Measurements from ENCODE around the gene SLC8A3.

SLC8A3 gene

DNA sequence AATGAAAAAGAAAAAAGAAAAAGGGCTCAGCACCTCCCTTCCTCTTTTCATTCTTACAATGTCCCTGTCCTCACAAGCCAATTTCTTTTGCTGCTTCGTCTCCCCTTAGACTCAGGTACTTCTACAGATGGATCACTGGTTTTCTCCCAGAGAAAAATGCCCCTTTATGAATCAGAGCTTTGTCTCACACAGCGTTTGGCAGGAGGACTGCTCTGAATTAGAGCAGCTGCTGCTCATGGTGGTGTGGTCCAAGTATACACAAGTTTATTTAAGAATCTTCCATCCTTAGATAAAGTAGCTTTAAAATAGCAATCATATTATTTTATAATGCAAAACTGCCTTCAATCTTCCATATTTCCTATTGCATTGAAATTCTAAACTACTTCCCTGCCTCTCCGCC lies 80.3 kb downstream of the SLC8A3 start:
- no peak for DNase-seq

GRCh38 chr14:70107309-70107708 lies 81.4 kb downstream of the SLC8A3 start:
- no peak for DNase-seq

GRCh38 chr14:70100071-70100470 lies 88.7 kb downstream of the SLC8A3 start:
- DNase-seq, result no peak

DNA sequence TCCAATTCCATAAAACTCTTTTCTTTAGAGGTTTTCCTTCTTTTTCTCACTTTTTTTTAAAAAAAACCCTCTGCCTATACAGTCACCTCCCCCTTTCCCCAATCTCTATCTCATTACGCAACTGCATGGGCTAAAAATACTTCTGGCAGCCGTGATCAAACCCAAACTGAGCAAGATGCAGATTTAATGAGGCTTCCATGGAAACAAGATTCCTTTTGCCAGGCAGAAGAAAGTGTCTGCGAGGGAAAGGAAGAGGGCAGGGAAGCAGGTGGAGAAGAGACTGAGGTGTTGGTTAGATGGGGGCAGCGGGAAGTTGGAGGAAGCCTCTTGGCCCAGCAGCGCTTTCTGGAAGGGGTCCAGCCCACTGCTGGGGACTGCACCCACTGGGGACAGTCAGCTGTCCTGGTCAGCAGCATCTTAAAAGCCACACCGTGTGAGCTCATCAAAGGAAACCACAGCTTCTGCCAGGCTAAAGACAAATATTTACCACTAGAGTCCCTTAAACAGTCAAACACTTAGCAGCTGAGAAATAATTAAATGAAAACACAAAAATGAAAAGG lies 90.4 kb downstream of the SLC8A3 start:
- no peak for DNase-seq

DNA sequence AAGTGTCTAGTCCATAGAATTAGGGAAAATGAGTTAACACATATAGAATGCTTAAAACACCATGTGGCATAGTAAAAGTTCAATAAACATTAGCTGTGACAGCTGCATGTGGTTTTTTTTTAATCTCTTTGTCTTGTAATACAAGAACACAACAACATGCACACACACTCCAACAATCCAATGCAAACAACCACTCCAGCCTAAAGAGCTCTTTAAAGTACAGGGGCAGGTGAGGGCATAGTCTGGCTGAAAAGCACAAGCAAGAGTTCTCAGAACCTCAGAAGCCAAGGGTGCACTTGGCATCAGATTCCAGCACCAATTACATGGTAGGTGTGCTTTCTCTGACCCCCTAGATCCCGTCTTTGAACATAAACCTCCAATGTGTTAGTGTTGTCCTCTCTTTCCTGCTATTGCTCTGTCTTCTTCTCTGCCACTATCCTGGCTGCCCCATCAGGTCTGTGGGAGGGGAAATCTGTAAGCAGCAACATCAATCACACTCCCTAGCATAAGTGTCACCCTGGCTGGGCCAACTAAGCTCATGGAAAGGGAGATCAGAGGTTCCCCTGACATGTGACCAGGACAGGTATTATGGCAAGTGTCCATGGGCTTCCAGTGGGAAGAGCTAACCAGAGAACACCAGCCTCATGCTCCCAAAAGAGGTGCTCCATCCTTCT lies 91.0 kb downstream of the SLC8A3 start:
- no peak for DNase-seq

DNA sequence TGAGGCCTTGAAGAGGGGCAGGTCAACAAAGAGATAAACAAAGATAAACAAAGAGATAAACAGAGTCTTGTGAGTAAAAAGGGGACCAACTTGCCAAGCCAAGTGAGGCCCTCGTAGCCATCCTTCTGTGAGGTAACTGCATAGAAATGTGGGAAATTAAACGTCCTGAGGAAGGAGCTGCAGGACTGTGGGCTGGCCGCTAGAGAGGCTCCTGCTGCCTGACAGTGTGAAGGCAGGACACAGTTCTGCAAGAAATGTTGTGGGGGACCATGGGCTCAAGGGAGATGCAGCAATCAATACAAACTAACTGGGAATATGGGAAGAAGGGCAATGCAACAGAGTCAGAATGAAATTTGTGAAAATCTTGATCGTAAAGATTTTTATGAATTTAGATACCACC lies 91.9 kb downstream of the SLC8A3 start:
- no peak for DNase-seq

- DNase-seq, result no peak
These were observed 94.1 kb downstream of the SLC8A3 start for GRCh38 chr14:70094631-70095030.

DNA sequence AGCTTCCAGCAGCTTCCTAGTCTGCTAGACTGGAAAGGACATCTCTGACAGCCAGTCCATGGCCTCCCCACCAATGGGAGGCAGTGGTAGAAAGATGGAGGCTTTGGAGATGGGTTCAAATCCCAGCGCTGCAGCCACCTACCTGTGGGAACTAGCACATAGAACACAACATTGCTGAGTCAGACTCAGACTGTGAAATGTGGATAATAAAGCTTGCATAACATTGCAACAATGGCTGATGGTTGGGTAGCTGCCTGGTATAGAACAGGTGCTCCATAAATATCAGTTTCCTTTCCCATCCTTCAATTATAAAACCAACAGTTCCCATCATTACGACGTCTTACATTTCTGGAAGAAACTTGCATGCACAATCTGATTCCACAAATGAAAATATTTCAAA lies 94.6 kb downstream of the SLC8A3 start:
- DNase-seq, result no peak

GRCh38 chr14:70093156-70093555 lies 95.6 kb downstream of the SLC8A3 start:
- no peak for DNase-seq

- DNase-seq, result no peak
These were observed 101.4 kb downstream of the SLC8A3 start for GRCh38 chr14:70087380-70087697.

- no peak for DNase-seq
These were observed 101.9 kb downstream of the SLC8A3 start for GRCh38 chr14:70086685-70087379.

GRCh38 chr14:70084226-70084625 lies 104.5 kb downstream of the SLC8A3 start:
- no peak for DNase-seq

GRCh38 chr14:70082394-70082793 lies 106.4 kb downstream of the SLC8A3 start:
- no peak for DNase-seq

DNA sequence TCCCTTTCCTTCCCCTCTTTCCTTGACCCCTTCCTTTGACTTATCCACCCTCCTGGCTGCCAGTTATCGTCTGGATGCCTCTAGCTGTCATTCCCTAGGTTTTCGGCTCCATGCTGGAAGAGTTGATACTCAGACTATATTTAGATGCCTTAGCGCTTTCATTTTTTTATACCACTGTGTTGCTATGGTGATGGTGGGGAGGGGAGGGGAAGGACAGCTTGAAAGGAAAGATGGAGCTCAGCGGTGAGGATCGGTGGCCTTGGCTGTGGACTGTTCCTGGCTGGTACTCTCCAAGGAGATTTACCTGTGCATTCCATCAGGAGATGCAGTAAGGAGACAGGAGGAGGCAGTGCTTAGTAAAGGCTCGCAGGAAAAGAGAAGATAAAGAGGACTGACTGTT lies 108.7 kb downstream of the SLC8A3 start:
- no peak for DNase-seq

- no peak for DNase-seq
These were observed 110.4 kb downstream of the SLC8A3 start for GRCh38 chr14:70078329-70078728.

GRCh38 chr14:70077720-70078119 lies 111.0 kb downstream of the SLC8A3 start:
- no peak for DNase-seq

DNA sequence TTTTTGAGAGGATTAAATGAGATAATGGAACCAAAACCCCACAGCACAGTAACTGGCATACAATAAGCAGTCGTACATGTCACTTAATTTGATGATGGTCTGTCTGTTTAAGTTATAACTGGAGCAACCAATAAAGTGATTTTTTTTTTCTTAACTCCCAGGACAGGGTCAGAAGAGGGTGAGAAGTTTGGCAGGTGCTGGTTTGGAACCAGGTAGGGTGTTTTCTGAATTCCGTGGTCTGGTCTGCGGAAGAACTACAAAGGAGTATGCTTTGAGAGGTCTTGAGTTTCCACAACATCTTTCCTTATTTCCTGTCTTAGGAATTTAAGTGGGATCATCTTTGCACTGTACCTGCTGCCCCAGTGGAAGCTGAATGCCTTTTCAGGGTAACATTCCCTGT lies 111.7 kb downstream of the SLC8A3 start:
- no peak for DNase-seq

DNA sequence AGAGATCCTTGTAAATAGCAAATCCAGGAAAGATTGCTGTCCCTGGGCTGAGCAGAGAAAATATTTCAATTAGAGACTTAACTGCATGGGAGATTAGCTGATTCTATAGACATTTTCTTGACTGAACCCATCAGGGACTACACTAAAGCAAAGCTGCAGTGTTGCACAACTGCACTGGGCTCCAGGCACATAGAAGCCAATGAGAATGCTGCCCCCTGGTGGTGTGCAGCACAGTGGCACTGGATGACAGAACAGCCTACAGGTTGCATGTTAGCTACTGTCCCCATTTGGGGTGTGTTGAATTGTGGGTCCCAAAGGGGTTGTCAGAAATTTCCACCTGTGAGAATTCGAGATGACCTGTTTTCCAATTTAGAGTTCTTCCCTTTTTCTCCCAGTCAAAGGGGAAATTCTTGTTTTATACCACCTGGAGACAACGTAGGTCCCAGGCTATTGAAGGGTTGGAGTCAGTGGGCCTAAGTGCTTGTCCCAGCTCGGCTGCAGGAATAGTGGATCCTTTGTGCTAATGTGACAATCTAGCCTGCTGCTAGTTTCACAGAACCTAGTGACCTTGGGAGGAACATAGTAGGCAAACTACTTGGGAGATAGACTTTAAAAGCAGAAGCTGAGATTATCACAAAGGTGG lies 114.7 kb downstream of the SLC8A3 start:
- peak; percentile 23 for DNase-seq

DNA sequence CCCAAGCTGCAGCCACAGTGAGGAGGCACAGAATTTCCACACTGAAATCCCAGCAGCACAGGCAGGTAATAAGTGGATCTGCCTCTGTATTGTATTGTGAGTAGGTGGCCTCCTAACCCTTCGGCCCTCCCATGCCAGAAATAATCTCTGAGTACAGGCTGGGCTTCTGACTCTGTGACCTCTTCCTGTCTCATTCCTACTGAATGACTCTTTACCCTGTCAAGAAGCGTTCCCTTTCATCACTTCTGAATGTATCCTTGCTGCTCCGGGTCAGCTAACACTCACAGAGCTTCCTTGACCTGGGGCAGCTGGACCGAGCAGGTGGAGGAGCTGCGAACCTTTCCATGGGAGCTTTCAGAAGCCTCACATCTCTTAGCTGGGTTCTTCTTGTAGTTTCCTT lies 119.6 kb downstream of the SLC8A3 start:
- DNase-seq, result no peak

DNA sequence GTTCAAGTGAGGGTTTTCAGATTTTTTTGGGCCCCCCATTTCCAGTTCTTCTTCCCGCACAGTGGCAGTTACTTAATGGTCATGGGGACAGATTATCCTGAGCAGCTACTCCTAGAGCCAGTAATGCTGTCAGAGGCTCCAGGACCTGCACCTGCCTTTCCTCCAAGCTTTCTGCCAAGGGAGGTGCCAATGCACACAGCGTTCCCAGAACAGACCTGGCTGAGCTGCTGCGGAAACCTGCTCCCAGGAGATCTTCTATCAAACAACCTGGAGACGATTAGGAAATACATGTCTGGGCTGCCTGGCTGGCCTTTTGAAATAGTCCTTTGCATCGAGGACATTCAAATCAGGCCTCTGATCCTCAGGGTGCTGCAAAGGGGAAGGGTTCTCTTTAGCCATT lies 120.9 kb downstream of the SLC8A3 start:
- DNase-seq, result no peak

DNA sequence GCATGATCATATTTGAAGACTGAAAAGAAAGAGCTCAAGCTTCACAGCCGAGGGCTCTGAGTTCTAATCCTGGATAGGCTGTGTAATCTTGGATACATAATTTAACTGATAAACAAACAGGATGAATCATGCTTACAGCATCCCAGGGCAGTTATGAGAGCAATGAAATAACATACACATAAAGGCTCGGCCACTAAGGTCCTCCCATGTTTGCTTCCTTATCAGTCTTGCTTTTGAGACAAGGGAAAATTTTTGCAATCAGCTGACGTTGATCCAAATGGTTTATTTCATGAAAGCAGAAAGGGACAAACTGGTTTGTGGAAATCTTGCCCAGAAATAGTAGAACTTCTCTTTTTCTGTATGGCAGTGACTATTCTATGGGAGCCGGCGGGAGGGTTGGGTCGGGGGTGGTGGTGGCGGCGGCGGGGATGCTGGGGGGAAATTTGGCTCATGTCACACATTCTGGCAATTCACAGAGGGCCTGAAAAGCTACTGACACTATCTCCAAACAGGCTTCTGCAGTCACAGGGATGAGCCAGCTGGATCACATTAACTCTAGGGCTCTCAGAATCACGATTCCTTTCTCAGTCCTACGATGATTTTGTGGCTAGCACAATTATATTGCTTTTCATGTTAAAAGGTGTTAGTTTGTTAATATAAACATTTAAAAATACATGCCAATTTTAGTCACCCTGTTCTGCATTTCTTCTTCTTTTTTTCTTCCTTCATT lies 124.5 kb downstream of the SLC8A3 start:
- DNase-seq, result no peak

- no peak for DNase-seq
These were observed 127.6 kb downstream of the SLC8A3 start for GRCh38 chr14:70061108-70061507.

DNA sequence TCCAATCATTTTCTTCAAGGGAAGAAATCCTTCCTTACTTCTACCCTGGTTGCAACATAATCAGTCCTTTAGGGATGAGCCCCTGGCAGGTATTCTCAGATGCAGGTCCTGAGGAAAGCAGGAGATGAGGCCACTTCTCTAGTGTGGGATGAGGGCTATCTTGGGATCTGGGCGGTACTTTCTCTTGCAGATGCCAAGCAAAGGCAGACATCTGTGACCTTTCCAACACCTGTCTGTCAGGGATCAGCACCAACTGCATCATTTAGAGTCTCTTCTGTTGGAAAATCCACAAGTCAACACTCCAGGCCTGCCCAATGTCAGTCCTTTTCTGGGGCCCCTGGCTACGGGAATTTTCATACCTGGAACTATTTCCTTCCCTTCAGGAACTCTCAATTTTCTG lies 129.2 kb downstream of the SLC8A3 start:
- no peak for DNase-seq
